HepG2 (cell line): ENCODE measurements around the gene NFYC. TPM values are rescaled to one million over a fixed set of nuclear protein-coding genes. Genes with fewer than 3 reads are reported as not detected.

ENCODE experiments used
- ARNTL ChIP-seq: sonication (generic); formaldehyde crosslinking; IDR thresholded peaks from 2 replicates; pipeline ENCODE4 v1.4.0; 2020; ENCODE audit warnings: mild to moderate bottlenecking, missing genetic modification reagents
- EP300 ChIP-seq, 3 experiments: sonication (generic) in 1 of 3; formaldehyde crosslinking in 1 of 3; IDR thresholded peaks; 2 replicates each; pipeline versions ENCODE4 v1.5.1 to v1.6.1; 2011 to 2020; ENCODE audit warnings: low read depth in 2 of 3, low read length in 2 of 3, borderline replicate concordance in 1 of 3, improper control_type of control experiment in 1 of 3, mild to moderate bottlenecking in 1 of 3, missing genetic modification reagents in 1 of 3, moderate library complexity in 1 of 3
- GFI1 ChIP-seq: sonication (generic); formaldehyde crosslinking; IDR thresholded peaks from 2 replicates; pipeline ENCODE4 v1.5.0; 2020; ENCODE audit warnings: missing genetic modification reagents, mild to moderate bottlenecking, borderline replicate concordance
- GTF3A ChIP-seq: sonication (generic); formaldehyde crosslinking; conservative IDR thresholded peaks from 2 replicates; pipeline ENCODE4 v1.4.0; 2020; ENCODE audit warnings: mild to moderate bottlenecking, missing genetic modification reagents
- IRF2 ChIP-seq: IDR thresholded peaks from 2 replicates; pipeline ENCODE4 v1.6.1; 2018; ENCODE audit warnings: missing genetic modification reagents, missing compliant biosample characterization
- KLF11 ChIP-seq: IDR thresholded peaks from 2 replicates; pipeline ENCODE4 v1.6.1; 2016; ENCODE audit warnings: missing compliant biosample characterization
- LCORL ChIP-seq, 2 experiments: fragments of 450-650 bp in 1 of 2; sonication (generic) in 1 of 2; formaldehyde crosslinking in 1 of 2; IDR thresholded peaks; 2 replicates each; pipeline versions ENCODE4 v1.5.0 to v1.6.1; 2017 to 2020; ENCODE audit warnings: antibody characterized with exemption in 1 of 2, missing genetic modification reagents in 1 of 2
- MEF2D ChIP-seq: sonication (generic); formaldehyde crosslinking; IDR thresholded peaks from 2 replicates; pipeline ENCODE4 v1.5.1; 2020; ENCODE audit warnings: mild to moderate bottlenecking, missing genetic modification reagents
- RARA ChIP-seq: IDR thresholded peaks from 2 replicates; pipeline ENCODE4 v1.6.1; 2016; ENCODE audit warnings: missing genetic modification reagents, missing compliant biosample characterization
- STAG1 ChIP-seq: sonication (generic); formaldehyde crosslinking; IDR thresholded peaks from 2 replicates; pipeline ENCODE4 v1.4.0; 2020; ENCODE audit warnings: missing genetic modification reagents
- TEAD3 ChIP-seq: optimal IDR thresholded peaks from 2 replicates; pipeline ENCODE3; 2016; ENCODE audit warnings: borderline replicate concordance
- ZBTB7B ChIP-seq: sonication (generic); formaldehyde crosslinking; IDR thresholded peaks from 2 replicates; pipeline ENCODE4 v1.4.0; 2020; ENCODE audit warnings: missing genetic modification reagents
- ZFP37 ChIP-seq: sonication (generic); formaldehyde crosslinking; IDR thresholded peaks from 2 replicates; pipeline ENCODE4 v1.4.0; 2020; ENCODE audit warnings: missing genetic modification reagents, borderline replicate concordance
- ZNF17 ChIP-seq: sonication (generic); formaldehyde crosslinking; IDR thresholded peaks from 2 replicates; pipeline ENCODE4 v1.5.0; 2020; ENCODE audit warnings: mild to moderate bottlenecking, missing genetic modification reagents
- ZNF441 ChIP-seq: sonication (generic); formaldehyde crosslinking; IDR thresholded peaks from 2 replicates; pipeline ENCODE4 v1.7.0; 2021; ENCODE audit warnings: missing genetic modification reagents, borderline replicate concordance
- polyA plus RNA-seq, 8 experiments: library from polyadenylated mRNA; depleted of rRNA in 3 of 8; stranded (reverse) in 7 of 8; unstranded in 1 of 8; fragments of >200 nt; fragmentation: Illumina TruSeq in 4 of 8; extraction: Trizol in 4 of 8; gene quantifications; 2 replicates each; pipeline versions ENCODE4 v1.2.1 to v1.2.3, GENCODE V29; 2011 to 2016; ENCODE audit warnings: low read depth in 4 of 8, missing spikeins in 1 of 8, mixed read lengths in 1 of 8; ENCODE audit not compliant: insufficient read depth in 1 of 8
- total RNA-seq, 5 experiments: library from RNA; depleted of rRNA; stranded (reverse); fragments of >200 nt; fragmentation: Illumina TruSeq; extraction: Trizol; gene quantifications; 2 replicates each; pipeline ENCODE4 v1.2.3, GENCODE V29; 2016; ENCODE audit warnings: low read depth in 1 of 5
- TF ChIP-seq, protein P1 (sequence below): IDR thresholded peaks from 2 replicates; pipeline ENCODE4 v1.6.1; 2016; ENCODE audit warnings: low read depth
- TF ChIP-seq, protein P2 (sequence below): sonication (generic); formaldehyde crosslinking; IDR thresholded peaks from 2 replicates; pipeline ENCODE4 v1.5.1; 2020; ENCODE audit warnings: mild to moderate bottlenecking, missing genetic modification reagents
- TF ChIP-seq, protein P3 (sequence below): sonication (generic); formaldehyde crosslinking; IDR thresholded peaks from 2 replicates; pipeline ENCODE4 v1.8.1; 2023; ENCODE audit warnings: mild to moderate bottlenecking, missing genetic modification reagents
- TF ChIP-seq, protein P4 (sequence below): sonication (generic); formaldehyde crosslinking; IDR thresholded peaks from 2 replicates; pipeline ENCODE4 v1.5.1; 2020; ENCODE audit warnings: mild to moderate bottlenecking, missing genetic modification reagents, moderate library complexity

The NFYC gene
- total and polyA plus RNA-seq, 2 of the 13 experiments (the other 11 are each of a cell fraction or from before 2014, with no cell fraction given) = 33.9 to 73.7 TPM

DNA sequence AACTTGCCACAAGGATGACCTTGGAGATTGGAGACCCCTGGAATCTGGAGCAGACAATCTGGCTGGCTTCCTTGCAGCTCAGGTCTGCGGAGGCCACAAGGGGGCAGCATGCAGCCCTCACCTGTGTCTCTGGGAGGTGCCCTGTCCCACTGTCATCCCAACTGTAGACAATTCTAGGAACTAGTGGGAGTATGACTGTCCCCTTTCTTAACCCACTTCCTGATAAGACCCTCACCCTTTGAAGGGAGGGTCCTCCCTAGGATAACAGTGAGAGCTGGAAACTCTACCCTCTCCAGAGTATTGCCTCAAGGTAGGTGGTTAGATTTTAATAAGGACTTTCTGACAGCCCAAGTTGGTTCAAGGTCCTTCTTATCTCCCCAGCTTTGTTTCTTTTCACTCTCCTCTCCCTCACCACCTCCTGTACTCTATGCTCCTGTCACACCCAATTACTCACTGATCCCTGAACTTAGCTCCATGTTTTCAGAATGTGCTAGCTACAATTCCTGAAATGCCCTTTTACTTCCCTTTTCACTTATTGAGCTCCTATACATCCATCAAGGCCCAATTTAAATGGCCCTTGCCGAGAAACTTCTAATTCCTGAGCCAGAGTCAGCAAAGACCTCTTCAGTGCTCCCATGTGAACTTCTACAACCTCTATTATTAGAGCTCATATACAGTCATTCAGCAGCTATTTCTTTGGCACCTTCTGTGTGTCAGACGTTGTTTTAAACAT is 82.9 kb downstream of the NFYC start (continued):
- TF ChIP-seq ZNF441 (CRISPR knock-in tag) = peak; percentile 38; the same call in 1 of the 2 replicates
- TF ChIP-seq, protein P1, sequence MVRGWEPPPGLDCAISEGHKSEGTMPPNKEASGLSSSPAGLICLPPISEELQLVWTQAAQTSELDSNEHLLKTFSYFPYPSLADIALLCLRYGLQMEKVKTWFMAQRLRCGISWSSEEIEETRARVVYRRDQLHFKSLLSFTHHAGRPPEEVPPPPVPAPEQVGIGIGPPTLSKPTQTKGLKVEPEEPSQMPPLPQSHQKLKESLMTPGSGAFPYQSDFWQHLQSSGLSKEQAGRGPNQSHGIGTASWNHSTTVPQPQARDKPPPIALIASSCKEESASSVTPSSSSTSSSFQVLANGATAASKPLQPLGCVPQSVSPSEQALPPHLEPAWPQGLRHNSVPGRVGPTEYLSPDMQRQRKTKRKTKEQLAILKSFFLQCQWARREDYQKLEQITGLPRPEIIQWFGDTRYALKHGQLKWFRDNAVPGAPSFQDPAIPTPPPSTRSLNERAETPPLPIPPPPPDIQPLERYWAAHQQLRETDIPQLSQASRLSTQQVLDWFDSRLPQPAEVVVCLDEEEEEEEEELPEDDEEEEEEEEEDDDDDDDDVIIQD (CRISPR knock-in tag) = no peak
- peak; percentile 36; the same call in 1 of the 2 replicates for TF ChIP-seq MEF2D
- TF ChIP-seq STAG1 (CRISPR knock-in tag) = peak; percentile 60
- TF ChIP-seq ARNTL (CRISPR knock-in tag) = 0 out of 2 replicates have a peak, but pooled peaks have one; percentile 40
- TF ChIP-seq, protein P2, sequence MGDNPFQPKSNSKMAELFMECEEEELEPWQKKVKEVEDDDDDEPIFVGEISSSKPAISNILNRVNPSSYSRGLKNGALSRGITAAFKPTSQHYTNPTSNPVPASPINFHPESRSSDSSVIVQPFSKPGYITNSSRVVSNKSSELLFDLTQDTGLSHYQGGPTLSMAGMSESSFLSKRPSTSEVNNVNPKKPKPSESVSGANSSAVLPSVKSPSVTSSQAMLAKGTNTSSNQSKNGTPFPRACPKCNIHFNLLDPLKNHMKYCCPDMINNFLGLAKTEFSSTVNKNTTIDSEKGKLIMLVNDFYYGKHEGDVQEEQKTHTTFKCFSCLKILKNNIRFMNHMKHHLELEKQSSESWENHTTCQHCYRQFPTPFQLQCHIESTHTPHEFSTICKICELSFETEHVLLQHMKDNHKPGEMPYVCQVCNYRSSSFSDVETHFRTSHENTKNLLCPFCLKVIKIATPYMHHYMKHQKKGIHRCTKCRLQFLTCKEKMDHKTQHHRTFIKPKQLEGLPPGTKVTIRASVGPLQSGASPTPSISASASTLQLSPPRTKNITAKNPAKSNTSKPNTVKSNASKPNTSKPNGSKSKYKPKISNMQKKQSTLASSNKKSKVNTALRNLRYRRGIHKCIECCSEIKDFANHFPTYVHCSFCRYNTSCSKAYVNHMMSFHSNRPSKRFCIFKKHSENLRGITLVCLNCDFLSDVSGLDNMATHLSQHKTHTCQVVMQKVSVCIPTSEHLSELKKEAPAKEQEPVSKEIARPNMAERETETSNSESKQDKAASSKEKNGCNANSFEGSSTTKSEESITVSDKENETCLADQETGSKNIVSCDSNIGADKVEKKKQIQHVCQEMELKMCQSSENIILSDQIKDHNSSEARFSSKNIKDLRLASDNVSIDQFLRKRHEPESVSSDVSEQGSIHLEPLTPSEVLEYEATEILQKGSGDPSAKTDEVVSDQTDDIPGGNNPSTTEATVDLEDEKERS (CRISPR knock-in tag) = peak; percentile 68; the same call in 1 of the 2 replicates
- TF ChIP-seq ZNF17 (CRISPR knock-in tag) = no peak
- TF ChIP-seq GTF3A (CRISPR knock-in tag) = 0 out of 2 replicates have a peak, but pooled peaks have one; percentile 40
- no peak for TF ChIP-seq LCORL (IDR thresholded peaks at IDR 0.05)
- 0 out of 2 replicates have a peak, but pooled peaks have one; percentile 37 for TF ChIP-seq LCORL (CRISPR knock-in tag; IDR thresholded peaks at IDR 0.05)
- 0 out of 2 replicates have a peak, but pooled peaks have one; percentile 30 for TF ChIP-seq KLF11 (CRISPR knock-in tag)
- TF ChIP-seq IRF2 (CRISPR knock-in tag) = no peak
- 0 out of 2 replicates have a peak, but pooled peaks have one; percentile 42 for TF ChIP-seq GFI1 (CRISPR knock-in tag)
- 0 out of 2 replicates have a peak, but pooled peaks have one; percentile 2 for TF ChIP-seq RARA (CRISPR knock-in tag)
- TF ChIP-seq, protein P3, sequence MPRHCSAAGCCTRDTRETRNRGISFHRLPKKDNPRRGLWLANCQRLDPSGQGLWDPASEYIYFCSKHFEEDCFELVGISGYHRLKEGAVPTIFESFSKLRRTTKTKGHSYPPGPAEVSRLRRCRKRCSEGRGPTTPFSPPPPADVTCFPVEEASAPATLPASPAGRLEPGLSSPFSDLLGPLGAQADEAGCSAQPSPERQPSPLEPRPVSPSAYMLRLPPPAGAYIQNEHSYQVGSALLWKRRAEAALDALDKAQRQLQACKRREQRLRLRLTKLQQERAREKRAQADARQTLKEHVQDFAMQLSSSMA (CRISPR knock-in tag) = peak; percentile 54; the same call in 1 of the 2 replicates
- TF ChIP-seq ZBTB7B (CRISPR knock-in tag) = peak; percentile 77
- no peak for TF ChIP-seq EP300 (IDR thresholded peaks at IDR 0.05; ENCODE audit: low read depth in 2 of 2, low read length in 2 of 2)
- no peak for TF ChIP-seq EP300 (CRISPR knock-in tag; IDR thresholded peaks at IDR 0.05; ENCODE audit: borderline replicate concordance)
- TF ChIP-seq ZFP37 (CRISPR knock-in tag) = no peak
- TF ChIP-seq, protein P4, sequence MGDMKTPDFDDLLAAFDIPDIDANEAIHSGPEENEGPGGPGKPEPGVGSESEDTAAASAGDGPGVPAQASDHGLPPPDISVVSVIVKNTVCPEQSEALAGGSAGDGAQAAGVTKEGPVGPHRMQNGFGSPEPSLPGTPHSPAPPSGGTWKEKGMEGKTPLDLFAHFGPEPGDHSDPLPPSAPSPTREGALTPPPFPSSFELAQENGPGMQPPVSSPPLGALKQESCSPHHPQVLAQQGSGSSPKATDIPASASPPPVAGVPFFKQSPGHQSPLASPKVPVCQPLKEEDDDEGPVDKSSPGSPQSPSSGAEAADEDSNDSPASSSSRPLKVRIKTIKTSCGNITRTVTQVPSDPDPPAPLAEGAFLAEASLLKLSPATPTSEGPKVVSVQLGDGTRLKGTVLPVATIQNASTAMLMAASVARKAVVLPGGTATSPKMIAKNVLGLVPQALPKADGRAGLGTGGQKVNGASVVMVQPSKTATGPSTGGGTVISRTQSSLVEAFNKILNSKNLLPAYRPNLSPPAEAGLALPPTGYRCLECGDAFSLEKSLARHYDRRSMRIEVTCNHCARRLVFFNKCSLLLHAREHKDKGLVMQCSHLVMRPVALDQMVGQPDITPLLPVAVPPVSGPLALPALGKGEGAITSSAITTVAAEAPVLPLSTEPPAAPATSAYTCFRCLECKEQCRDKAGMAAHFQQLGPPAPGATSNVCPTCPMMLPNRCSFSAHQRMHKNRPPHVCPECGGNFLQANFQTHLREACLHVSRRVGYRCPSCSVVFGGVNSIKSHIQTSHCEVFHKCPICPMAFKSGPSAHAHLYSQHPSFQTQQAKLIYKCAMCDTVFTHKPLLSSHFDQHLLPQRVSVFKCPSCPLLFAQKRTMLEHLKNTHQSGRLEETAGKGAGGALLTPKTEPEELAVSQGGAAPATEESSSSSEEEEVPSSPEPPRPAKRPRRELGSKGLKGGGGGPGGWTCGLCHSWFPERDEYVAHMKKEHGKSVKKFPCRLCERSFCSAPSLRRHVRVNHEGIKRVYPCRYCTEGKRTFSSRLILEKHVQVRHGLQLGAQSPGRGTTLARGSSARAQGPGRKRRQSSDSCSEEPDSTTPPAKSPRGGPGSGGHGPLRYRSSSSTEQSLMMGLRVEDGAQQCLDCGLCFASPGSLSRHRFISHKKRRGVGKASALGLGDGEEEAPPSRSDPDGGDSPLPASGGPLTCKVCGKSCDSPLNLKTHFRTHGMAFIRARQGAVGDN (CRISPR knock-in tag) = peak; percentile 36
- TF ChIP-seq TEAD3 (CRISPR knock-in tag) = peak; percentile 6
